ENCODE data around the gene AKR1E2.

AKR1E2 gene

GRCh38 chr10:4825868-4826791 is at the start of gene AKR1E2:
Gene AKR1E2 (plus strand): TSS chr10:4826207. CDS start chr10:4826325, 118 bp downstream.
- peak; percentile 92 for DNase-seq

GRCh38 chr10:4776234-4776638 is 49.8 kb upstream of the AKR1E2 start:
- no peak for DNase-seq

GRCh38 chr10:4778761-4779160 is 47.2 kb upstream of the AKR1E2 start:
- DNase-seq = no peak

GRCh38 chr10:4780091-4780490 is 45.9 kb upstream of the AKR1E2 start:
- DNase-seq = no peak

- DNase-seq = no peak
Observed at GRCh38 chr10:4780782-4781181, 45.2 kb upstream of the AKR1E2 start.

GRCh38 chr10:4781955-4782354 is 44.1 kb upstream of the AKR1E2 start:
- DNase-seq = no peak

- no peak for DNase-seq
Observed at GRCh38 chr10:4784667-4785333, 41.2 kb upstream of the AKR1E2 start.

- no peak for DNase-seq
Observed at GRCh38 chr10:4786043-4786839, 39.8 kb upstream of the AKR1E2 start.

GRCh38 chr10:4790045-4790444 is 36.0 kb upstream of the AKR1E2 start:
- no peak for DNase-seq

GRCh38 chr10:4790922-4791321 is 35.1 kb upstream of the AKR1E2 start:
- DNase-seq = no peak

GRCh38 chr10:4792381-4792780 is 33.6 kb upstream of the AKR1E2 start:
- no peak for DNase-seq

GRCh38 chr10:4801405-4801804 is 24.6 kb upstream of the AKR1E2 start:
- DNase-seq = no peak

GRCh38 chr10:4802711-4803487 is 23.1 kb upstream of the AKR1E2 start:
- no peak for DNase-seq

- no peak for DNase-seq
Observed at GRCh38 chr10:4803822-4804221, 22.2 kb upstream of the AKR1E2 start.

- no peak for DNase-seq
Observed at GRCh38 chr10:4804465-4804864, 21.5 kb upstream of the AKR1E2 start.

- DNase-seq = no peak
Observed at GRCh38 chr10:4806534-4806933, 19.5 kb upstream of the AKR1E2 start.

- DNase-seq = no peak
Observed at GRCh38 chr10:4807761-4808507, 18.1 kb upstream of the AKR1E2 start.

- no peak for DNase-seq
Observed at GRCh38 chr10:4809156-4809555, 16.9 kb upstream of the AKR1E2 start.

GRCh38 chr10:4810092-4810491 is 15.9 kb upstream of the AKR1E2 start:
- no peak for DNase-seq

- DNase-seq = no peak
Observed at GRCh38 chr10:4812046-4812445, 14.0 kb upstream of the AKR1E2 start.

GRCh38 chr10:4813023-4813422 is 13.0 kb upstream of the AKR1E2 start:
- DNase-seq = no peak

GRCh38 chr10:4813496-4813895 is 12.5 kb upstream of the AKR1E2 start:
- no peak for DNase-seq

Data from left hindlimb (tissue), 1 donor.